A549 (cell line): ENCODE results near the gene RHBDD3. TPM values are rescaled to one million over a fixed set of nuclear protein-coding genes. Genes with fewer than 3 reads are reported as not detected.

Experiments
- ATAC-seq, 2 experiments: fragments of 200-7000 bp in 1 of 2; fragments of >200 bp in 1 of 2; cut with Nextera tagmentation in 1 of 2; cut with Tn5 transposase in 1 of 2; 3 replicates each; pipeline versions ENCODE4 v1.8.0 to v1.9.1; 2018 to 2020; ENCODE audit warnings: mild to moderate bottlenecking in 1 of 2, moderate library complexity in 1 of 2
- CTCF ChIA-PET: fragments of 300-600 bp; sonication (Branson Sonifier 250); formaldehyde crosslinking; extraction: SDS; loops from one replicate; lab custom pipeline; 2021; ENCODE audit warnings: antibody characterized with exemption, inconsistent platforms; lab: Yijun Ruan, JAX
- POLR2A ChIA-PET: fragments of 350-600 bp; formaldehyde crosslinking; extraction: SDS; loops from one replicate; lab custom pipeline; 2021; ENCODE audit warnings: antibody characterized with exemption, inconsistent platforms; lab: Yijun Ruan, JAX
- DNase-seq, 2 experiments: peaks; one replicate each; pipeline versions ENCODE4 v3.0.0 to v3.0.0-alpha.2; 2011 to 2016; ENCODE audit warnings: low read depth in 1 of 2, low spot score in 1 of 2
- FAIRE-seq: peaks from 2 replicates; lab custom pipeline; 2011; peaks lifted over from hg19 to GRCh38; lab: Jason Lieb, UNC
- H3K27ac ChIP-seq, 2 experiments: fragments of >200 bp; sonication (Bioruptor Twin); formaldehyde crosslinking; 3 replicates each; pipeline ENCODE4 v1.5.1; 2016 to 2017
- H3K4me1 ChIP-seq: fragments of >200 bp; sonication (Bioruptor Twin); formaldehyde crosslinking; 3 replicates; pipeline ENCODE4 v1.6.1; 2016
- H3K4me2 ChIP-seq: fragments of >200 bp; sonication (Bioruptor Twin); formaldehyde crosslinking; 3 replicates; pipeline ENCODE4 v1.6.1; 2016
- H3K4me3 ChIP-seq: fragments of >200 bp; sonication (Bioruptor Twin); formaldehyde crosslinking; 3 replicates; pipeline ENCODE4 v1.5.1; 2016
- H3K9me3 ChIP-seq: fragments of >200 bp; sonication (Bioruptor Twin); formaldehyde crosslinking; 3 replicates; pipeline ENCODE4 v1.6.1; 2016
- BCL3 ChIP-seq: fragments of >200 bp; sonication (Bioruptor Twin); formaldehyde crosslinking; IDR thresholded peaks from 3 replicates; pipeline ENCODE4 v1.6.1; 2016
- CBX2 ChIP-seq: fragments of 200-600 bp; sonication (generic); IDR thresholded peaks from 2 replicates; pipeline ENCODE4 v1.6.1; 2016; ENCODE audit warnings: low read depth, mild to moderate bottlenecking, borderline replicate concordance
- CBX8 ChIP-seq: fragments of 200-600 bp; sonication (generic); IDR thresholded peaks from 2 replicates; pipeline ENCODE4 v1.6.1; 2016
- CHD4 ChIP-seq: fragments of 200-600 bp; sonication (generic); IDR thresholded peaks from 2 replicates; pipeline ENCODE4 v1.6.1; 2016; ENCODE audit warnings: antibody characterized with exemption, mild to moderate bottlenecking, borderline replicate concordance
- CTCF ChIP-seq: fragments of >200 bp; sonication (Bioruptor Twin); formaldehyde crosslinking; IDR thresholded peaks from 3 replicates; pipeline ENCODE4 v1.5.1; 2016
- E2F6 ChIP-seq: IDR thresholded peaks from 2 replicates; pipeline ENCODE4 v1.6.1; 2012; ENCODE audit warnings: low read depth, borderline replicate concordance
- HOXB13 ChIP-seq: fragments of 250-450 bp; sonication (Bioruptor Pico); IDR thresholded peaks from 2 replicates; pipeline ENCODE4 v1.5.0; 2020; ENCODE audit warnings: low read depth, mild to moderate bottlenecking, moderate library complexity
- HOXB5 ChIP-seq: fragments of 250-450 bp; sonication (Bioruptor Pico); IDR thresholded peaks from 2 replicates; pipeline ENCODE4 v1.5.0; 2020; ENCODE audit warnings: mild to moderate bottlenecking, moderate library complexity
- KDM1A ChIP-seq: fragments of 200-600 bp; sonication (generic); IDR thresholded peaks from 2 replicates; pipeline ENCODE4 v1.6.1; 2016; ENCODE audit warnings: low read depth, mild to moderate bottlenecking
- MAX ChIP-seq: IDR thresholded peaks from 2 replicates; pipeline ENCODE4 v1.6.1; 2012
- MYC ChIP-seq: IDR thresholded peaks from 2 replicates; pipeline ENCODE4 v1.6.1; 2012; ENCODE audit warnings: mild to moderate bottlenecking, inconsistent platforms, low read length, improper control_type of control experiment, borderline replicate concordance
- NFE2L2 ChIP-seq: fragments of 150-350 bp; conservative IDR thresholded peaks from 2 replicates; pipeline ENCODE4 v1.6.1; 2014; ENCODE audit warnings: low read length
- NR3C1 ChIP-seq: fragments of >200 bp; sonication (Bioruptor Twin); formaldehyde crosslinking; IDR thresholded peaks from 3 replicates; pipeline ENCODE4 v1.6.1; 2017
- PHF8 ChIP-seq: fragments of 200-600 bp; sonication (generic); IDR thresholded peaks from 2 replicates; pipeline ENCODE4 v1.6.1; 2016; ENCODE audit warnings: low read depth, mild to moderate bottlenecking, antibody characterized with exemption, moderate library complexity, borderline replicate concordance
- POLR2AphosphoS2 ChIP-seq: conservative IDR thresholded peaks from 2 replicates; pipeline ENCODE4 v1.6.1; 2012; ENCODE audit warnings: low read length, improper control_type of control experiment, inconsistent platforms
- REST ChIP-seq: fragments of 200-600 bp; sonication (generic); IDR thresholded peaks from 2 replicates; pipeline ENCODE4 v1.6.1; 2016; ENCODE audit warnings: antibody characterized with exemption, mild to moderate bottlenecking, moderate library complexity
- RFX5 ChIP-seq: fragments of 450-650 bp; IDR thresholded peaks from 2 replicates; pipeline ENCODE4 v1.7.1; 2014; ENCODE audit warnings: antibody characterized with exemption, mild to moderate bottlenecking, moderate library complexity
- SMC3 ChIP-seq: fragments of >200 bp; sonication (Bioruptor Twin); formaldehyde crosslinking; IDR thresholded peaks from 3 replicates; pipeline ENCODE4 v1.6.1; 2018; ENCODE audit warnings: inconsistent platforms
- SREBF2 ChIP-seq: fragments of 450-650 bp; IDR thresholded peaks from 2 replicates; pipeline ENCODE4 v1.6.1; 2014; ENCODE audit warnings: mild to moderate bottlenecking, moderate library complexity
- TFCP2L1 ChIP-seq: fragments of 250-450 bp; sonication (Bioruptor Pico); IDR thresholded peaks from 2 replicates; pipeline ENCODE4 v1.5.0; 2021; ENCODE audit warnings: mild to moderate bottlenecking
- USF2 ChIP-seq: fragments of 450-650 bp; IDR thresholded peaks from 2 replicates; pipeline ENCODE4 v1.6.1; 2014; ENCODE audit warnings: antibody characterized with exemption
- ZNF302 ChIP-seq: fragments of 250-450 bp; sonication (Bioruptor Pico); IDR thresholded peaks from 2 replicates; pipeline ENCODE4 v1.9.0; 2021; ENCODE audit warnings: inconsistent platforms, mild to moderate bottlenecking, moderate library complexity
- ZSCAN20 ChIP-seq: fragments of 250-450 bp; sonication (Bioruptor Pico); IDR thresholded peaks from 2 replicates; pipeline ENCODE4 v1.8.0; 2022; ENCODE audit warnings: mild to moderate bottlenecking, moderate library complexity
- WGBS: methylation state at CpG from one replicate; pipeline ENCODE4 v1.1.6; 2017; ENCODE audit errors: missing lambda C conversion rate; 5-methylcytosine and 5-hydroxymethylcytosine counted together
- polyA plus RNA-seq, 4 experiments: library from polyadenylated mRNA; depleted of rRNA in 3 of 4; stranded (reverse); fragments of >200 nt; fragmentation: RNase III in 1 of 4; extraction: RNeasy Plus Mini Kit Qiagen cat#74134 plus additional on column Dnase treatment in 1 of 4; gene quantifications; 2 replicates in 3 of 4; 3 replicates in 1 of 4; pipeline ENCODE4 v1.2.3, GENCODE V29; 2011 to 2017

The RHBDD3 gene
- polyA plus RNA-seq, 2 of the 4 experiments (the other 2 are of a cell fraction): 10.2 to 20.8 TPM

- CTCF ChIA-PET: interaction anchor here (0.6 kb wide), 1 partner anchor 470 kb away, joined by 3 read pairs; no protein-coding TSS in a partner anchor
- no peak for ATAC-seq
- no peak overlapping the region for H3K27ac ChIP-seq
- no peaks in the 10 kb centered on the region for H3K9me3 ChIP-seq
- POLR2A ChIA-PET: no interaction called here
- peaks cover 7% of the 10 kb centered on the region; the same call in 2 of the 3 replicates for H3K4me1 ChIP-seq
- no peak for FAIRE-seq
- no peak overlapping the region for H3K4me2 ChIP-seq
- H3K4me3 ChIP-seq: no peak overlapping the region
- DNase-seq: no peak
- no peak for TF ChIP-seq HOXB5 (CRISPR knock-in tag)
- no peak for TF ChIP-seq ZSCAN20
- no peak for TF ChIP-seq RFX5
- WGBS: 90% methylated on average over 8 of the region's 8 CpGs
These were observed 30.9 kb upstream of the RHBDD3 start for GRCh38 chr22:29298641-29299040.

GRCh38 chr22:29292379-29292778 lies 24.6 kb upstream of the RHBDD3 start:
- no peak overlapping the region for H3K4me3 ChIP-seq
- no peak overlapping the region for H3K4me2 ChIP-seq
- ATAC-seq (no peak), DNase-seq (no peak), FAIRE-seq (no peak)
- POLR2A ChIA-PET: no interaction called here
- TF ChIP-seq HOXB13 (CRISPR knock-in tag) (no peak), REST (no peak), TFCP2L1 (no peak), CBX8 (no peak), HOXB5 (CRISPR knock-in tag) (no peak), MAX (no peak), SMC3 (no peak), KDM1A (no peak), BCL3 (no peak), CTCF (no peak), E2F6 (no peak), NR3C1 (no peak)
- H3K9me3 ChIP-seq: no peaks in the 10 kb centered on the region
- H3K27ac ChIP-seq: no peak overlapping the region
- H3K4me1 ChIP-seq: no peaks in the 10 kb centered on the region; the same call in 2 of the 3 replicates
- CTCF ChIA-PET: interaction anchor here (0.6 to 1.0 kb wide), 2 partner anchors 13 to 67 kb away, joined by 3 read pairs; no protein-coding TSS in a partner anchor

GRCh38 chr22:29291215-29291614 lies 23.4 kb upstream of the RHBDD3 start:
- Histone ChIP-seq H3K9me3 (no peaks in the 10 kb centered on the region), H3K4me1 (no peaks in the 10 kb centered on the region; the same call in 2 of the 3 replicates), H3K4me3 (no peak overlapping the region), H3K4me2 (no peak overlapping the region), H3K27ac (no peak overlapping the region)
- ATAC-seq (0 out of 6 replicates have a peak, but pooled peaks of 1 of the 2 experiments have one; percentile 48), FAIRE-seq (no peak), DNase-seq (no peak)
- WGBS: 75% methylated on average over 7 of the region's 7 CpGs
- CTCF ChIA-PET: interaction anchor here (1.9 kb wide), 1 partner anchor 14 kb away, joined by 4 read pairs; no protein-coding TSS in a partner anchor
- POLR2A ChIA-PET: no interaction called here
- TF ChIP-seq CHD4 (no peak), SREBF2 (no peak), USF2 (no peak), CBX8 (no peak), BCL3 (no peak), ZNF302 (CRISPR knock-in tag) (no peak), POLR2AphosphoS2 (no peak; the same call in 1 of the 2 replicates), PHF8 (no peak), MAX (no peak), NFE2L2 (no peak), MYC (no peak), KDM1A (no peak), CBX2 (no peak), SMC3 (no peak)
